Right lobe of liver (tissue), 4 donors: ENCODE results near the gene CDYL2.

Experiments used
- POLR2A ChIP-seq: fragments of 450-650 bp; IDR thresholded peaks from one replicate; pipeline ENCODE4 v1.6.1; 2017; ENCODE audit warnings: antibody characterized with exemption, mild to moderate bottlenecking
- TF ChIP-seq, protein P1 (sequence below), 4 donors: fragments of 200-600 bp in 3 of 4; fragments of 450-650 bp in 1 of 4; IDR thresholded peaks; one replicate each; pipeline versions ENCODE4 v1.5.1 to v1.8.0; 2016 to 2022; ENCODE audit warnings: antibody characterized with exemption in 4 of 4, mild to moderate bottlenecking in 2 of 4
- donor health status: DM: no; HTN: no; CAD: no.
- donor health status: DM: no; HTN: no; CAD: no.
- donor health status: DM: no; HTN: yes; CAD: no.

DNA sequence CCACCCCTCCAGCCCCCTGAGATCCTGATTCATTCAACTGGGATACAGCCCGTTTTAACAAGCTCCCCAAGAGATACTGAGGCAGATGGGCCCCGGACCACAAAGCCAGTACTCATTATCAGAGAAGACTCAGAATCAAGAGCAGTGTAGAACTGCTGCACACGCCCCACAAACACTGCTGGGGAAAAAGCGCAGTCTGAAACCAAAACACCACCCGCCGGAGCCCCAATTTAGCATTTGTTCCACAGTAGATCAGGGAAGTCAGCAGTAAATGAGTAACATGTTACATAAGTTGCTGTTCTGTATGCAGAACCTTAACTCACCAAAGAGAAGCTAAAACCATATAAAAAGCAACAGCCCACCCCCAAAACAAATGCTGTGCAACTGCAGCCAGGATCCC is 123.6 kb downstream of the CDYL2 start:
- TF ChIP-seq, protein P1, sequence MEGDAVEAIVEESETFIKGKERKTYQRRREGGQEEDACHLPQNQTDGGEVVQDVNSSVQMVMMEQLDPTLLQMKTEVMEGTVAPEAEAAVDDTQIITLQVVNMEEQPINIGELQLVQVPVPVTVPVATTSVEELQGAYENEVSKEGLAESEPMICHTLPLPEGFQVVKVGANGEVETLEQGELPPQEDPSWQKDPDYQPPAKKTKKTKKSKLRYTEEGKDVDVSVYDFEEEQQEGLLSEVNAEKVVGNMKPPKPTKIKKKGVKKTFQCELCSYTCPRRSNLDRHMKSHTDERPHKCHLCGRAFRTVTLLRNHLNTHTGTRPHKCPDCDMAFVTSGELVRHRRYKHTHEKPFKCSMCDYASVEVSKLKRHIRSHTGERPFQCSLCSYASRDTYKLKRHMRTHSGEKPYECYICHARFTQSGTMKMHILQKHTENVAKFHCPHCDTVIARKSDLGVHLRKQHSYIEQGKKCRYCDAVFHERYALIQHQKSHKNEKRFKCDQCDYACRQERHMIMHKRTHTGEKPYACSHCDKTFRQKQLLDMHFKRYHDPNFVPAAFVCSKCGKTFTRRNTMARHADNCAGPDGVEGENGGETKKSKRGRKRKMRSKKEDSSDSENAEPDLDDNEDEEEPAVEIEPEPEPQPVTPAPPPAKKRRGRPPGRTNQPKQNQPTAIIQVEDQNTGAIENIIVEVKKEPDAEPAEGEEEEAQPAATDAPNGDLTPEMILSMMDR (IDR thresholded peaks at IDR 0.05): no peak
- no peak for TF ChIP-seq POLR2A
